DND-41 (cell line): ENCODE results near the gene WDR72.

Source experiments
- ATAC-seq: fragments of 200-7000 bp; cut with Tn5 transposase; 3 replicates; pipeline ENCODE4 v1.9.1; 2021; ENCODE audit warnings: low read depth; ENCODE audit not compliant: insufficient read depth
- DNase-seq: peaks from one replicate; pipeline ENCODE4 v3.0.0-alpha.2; 2020
- H2AFZ ChIP-seq: 2 replicates; pipeline ENCODE4 v1.6.0; 2012; ENCODE audit warnings: low read depth, low read length
- H3K27ac ChIP-seq: 2 replicates; pipeline ENCODE4 v1.5.1; 2012; ENCODE audit warnings: low read length, inconsistent platforms
- H3K27me3 ChIP-seq: fragments of 200-600 bp; sonication (generic); 2 replicates; pipeline ENCODE4 v1.6.0; 2012; ENCODE audit warnings: low read length, mild to moderate bottlenecking, inconsistent platforms; ENCODE audit not compliant: insufficient read depth, poor library complexity
- H3K36me3 ChIP-seq: 2 replicates; pipeline ENCODE4 v1.5.1; 2012; ENCODE audit warnings: low read length, inconsistent platforms; ENCODE audit not compliant: insufficient read depth
- H3K4me1 ChIP-seq: 2 replicates; pipeline ENCODE4 v1.5.1; 2012; ENCODE audit warnings: mild to moderate bottlenecking, low read length; ENCODE audit not compliant: insufficient read depth
- H3K4me2 ChIP-seq: 2 replicates; pipeline ENCODE4 v1.6.0; 2012; ENCODE audit warnings: mild to moderate bottlenecking, moderate library complexity, low read length, inconsistent platforms; ENCODE audit not compliant: insufficient read depth
- H3K4me3 ChIP-seq, 2 experiments: fragments of 200-600 bp in 1 of 2; shearing (Covaris generic) in 1 of 2; 2 replicates each; pipeline ENCODE4 v1.5.1; 2012 to 2016; ENCODE audit warnings: inconsistent platforms in 2 of 2, low read length in 2 of 2, mild to moderate bottlenecking in 2 of 2, low read depth in 1 of 2, moderate library complexity in 1 of 2
- H3K79me2 ChIP-seq: 2 replicates; pipeline ENCODE4 v1.6.0; 2012; ENCODE audit warnings: low read length, inconsistent platforms; ENCODE audit not compliant: insufficient read depth
- H3K9ac ChIP-seq: 2 replicates; pipeline ENCODE4 v1.6.0; 2012; ENCODE audit warnings: low read depth, mild to moderate bottlenecking, inconsistent platforms, low read length, moderate library complexity
- H3K9me3 ChIP-seq: 2 replicates; pipeline ENCODE4 v1.5.1; 2012; ENCODE audit warnings: low read length, moderate library complexity, mild to moderate bottlenecking, inconsistent platforms; ENCODE audit not compliant: insufficient read depth, severe bottlenecking
- H4K20me1 ChIP-seq: 2 replicates; pipeline ENCODE4 v1.6.0; 2012; ENCODE audit warnings: low read length; ENCODE audit not compliant: insufficient read depth
- EZH2 ChIP-seq: IDR thresholded peaks from 3 replicates; pipeline ENCODE4 v1.6.1; 2012; ENCODE audit warnings: borderline replicate concordance, low read depth, mild to moderate bottlenecking, moderate library complexity, low read length, inconsistent platforms; ENCODE audit not compliant: severe bottlenecking
- TF ChIP-seq, protein P1 (sequence below): IDR thresholded peaks from 2 replicates; pipeline ENCODE4 v1.5.1; 2012; ENCODE audit warnings: borderline replicate concordance, low read length, moderate library complexity, mild to moderate bottlenecking; ENCODE audit not compliant: poor library complexity, severe bottlenecking; ENCODE audit errors: extremely low read depth

The WDR72 gene

DNA sequence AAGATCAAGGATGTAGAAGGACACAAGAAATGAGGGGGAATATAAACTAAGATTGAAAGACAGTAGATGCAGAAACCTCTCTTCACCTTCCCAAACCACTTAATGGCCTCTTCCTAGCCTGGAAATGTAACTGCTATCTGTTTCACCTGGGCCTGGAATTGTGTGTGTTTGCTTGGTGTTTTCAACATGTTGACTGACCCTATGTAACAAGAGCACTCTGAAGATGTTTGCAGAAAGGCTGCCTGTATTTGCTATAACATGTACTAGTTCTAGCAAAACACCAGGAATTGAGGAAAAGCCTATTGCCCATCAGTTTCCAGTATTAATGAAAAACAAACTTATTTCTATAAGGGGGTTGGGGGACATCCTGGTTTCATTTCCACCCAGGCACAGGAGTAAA is 248.3 kb downstream of the WDR72 start:
- no peaks in the 10 kb centered on the region for H3K9me3 ChIP-seq
- H2AFZ ChIP-seq, result no peak overlapping the region
- no peak overlapping the region for H3K27ac ChIP-seq
- no peak for ATAC-seq
- TF ChIP-seq EZH2, result no peak
- TF ChIP-seq, protein P1, sequence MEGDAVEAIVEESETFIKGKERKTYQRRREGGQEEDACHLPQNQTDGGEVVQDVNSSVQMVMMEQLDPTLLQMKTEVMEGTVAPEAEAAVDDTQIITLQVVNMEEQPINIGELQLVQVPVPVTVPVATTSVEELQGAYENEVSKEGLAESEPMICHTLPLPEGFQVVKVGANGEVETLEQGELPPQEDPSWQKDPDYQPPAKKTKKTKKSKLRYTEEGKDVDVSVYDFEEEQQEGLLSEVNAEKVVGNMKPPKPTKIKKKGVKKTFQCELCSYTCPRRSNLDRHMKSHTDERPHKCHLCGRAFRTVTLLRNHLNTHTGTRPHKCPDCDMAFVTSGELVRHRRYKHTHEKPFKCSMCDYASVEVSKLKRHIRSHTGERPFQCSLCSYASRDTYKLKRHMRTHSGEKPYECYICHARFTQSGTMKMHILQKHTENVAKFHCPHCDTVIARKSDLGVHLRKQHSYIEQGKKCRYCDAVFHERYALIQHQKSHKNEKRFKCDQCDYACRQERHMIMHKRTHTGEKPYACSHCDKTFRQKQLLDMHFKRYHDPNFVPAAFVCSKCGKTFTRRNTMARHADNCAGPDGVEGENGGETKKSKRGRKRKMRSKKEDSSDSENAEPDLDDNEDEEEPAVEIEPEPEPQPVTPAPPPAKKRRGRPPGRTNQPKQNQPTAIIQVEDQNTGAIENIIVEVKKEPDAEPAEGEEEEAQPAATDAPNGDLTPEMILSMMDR, result no peak
- no peaks in the 10 kb centered on the region for H3K4me1 ChIP-seq
- H3K4me3 ChIP-seq, result no peak overlapping the region
- no peak for DNase-seq
- H4K20me1 ChIP-seq, result no peaks in the 10 kb centered on the region
- no peak overlapping the region for H3K9ac ChIP-seq
- no peaks in the 10 kb centered on the region for H3K27me3 ChIP-seq
- no peak overlapping the region for H3K4me2 ChIP-seq
- no peaks in the 10 kb centered on the region for H3K36me3 ChIP-seq
- no peaks in the 10 kb centered on the region for H3K79me2 ChIP-seq

DNA sequence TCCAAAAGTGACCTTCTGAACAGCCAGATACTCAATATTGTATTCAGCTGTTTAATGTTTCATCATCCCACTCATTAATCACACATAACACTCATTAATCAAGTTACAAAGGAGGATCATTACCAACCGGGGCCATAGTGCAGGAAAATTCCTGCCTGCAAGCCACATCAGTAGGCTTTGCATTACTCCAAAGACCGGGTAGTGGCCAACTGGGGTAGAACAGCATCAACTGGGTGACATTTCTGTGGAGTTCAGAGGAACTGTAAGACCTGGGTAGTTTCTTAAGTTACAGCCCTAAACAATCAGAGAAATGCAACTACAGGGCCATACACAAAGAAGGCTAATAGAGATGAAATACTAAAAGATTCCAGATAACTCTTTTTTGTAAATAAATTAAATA is 253.1 kb downstream of the WDR72 start:
- H3K79me2 ChIP-seq, result no peaks in the 10 kb centered on the region
- TF ChIP-seq, protein P1, result no peak
- TF ChIP-seq EZH2, result no peak
- H3K4me1 ChIP-seq, result no peaks in the 10 kb centered on the region
- H3K4me3 ChIP-seq, result no peak overlapping the region
- H3K9me3 ChIP-seq, result no peaks in the 10 kb centered on the region
- ATAC-seq (no peak), DNase-seq (no peak)
- H4K20me1 ChIP-seq, result no peaks in the 10 kb centered on the region
- no peaks in the 10 kb centered on the region for H3K27me3 ChIP-seq
- no peaks in the 10 kb centered on the region for H3K36me3 ChIP-seq
- H3K9ac ChIP-seq, result no peak overlapping the region
- H2AFZ ChIP-seq, result no peak overlapping the region
- no peak overlapping the region for H3K4me2 ChIP-seq
- H3K27ac ChIP-seq, result no peak overlapping the region

DNA sequence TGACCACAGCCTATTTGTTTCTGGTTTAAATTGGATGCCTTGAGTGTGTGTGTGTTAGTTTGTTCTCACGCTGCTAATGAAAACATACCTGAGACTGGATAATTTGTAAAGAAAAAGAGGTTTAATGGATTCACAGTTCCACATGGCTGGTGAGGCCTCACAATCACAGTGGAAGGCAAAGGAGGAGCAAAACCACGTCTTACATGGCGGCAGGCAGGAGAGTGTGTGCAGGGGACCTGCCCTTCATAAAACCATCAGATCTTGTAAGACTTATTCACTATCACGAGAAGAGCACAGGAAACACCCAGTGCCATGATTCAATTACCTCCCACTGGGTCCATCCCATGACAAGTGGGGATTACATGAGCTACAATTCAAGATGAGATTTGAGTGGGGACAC is 260.5 kb downstream of the WDR72 start:
- no peak overlapping the region for H3K9ac ChIP-seq
- ATAC-seq (no peak), DNase-seq (no peak)
- H3K4me2 ChIP-seq, result no peak overlapping the region
- H3K36me3 ChIP-seq, result no peaks in the 10 kb centered on the region
- H3K27me3 ChIP-seq, result no peaks in the 10 kb centered on the region
- H3K9me3 ChIP-seq, result no peaks in the 10 kb centered on the region
- H3K4me3 ChIP-seq, result no peak overlapping the region
- no peaks in the 10 kb centered on the region for H3K4me1 ChIP-seq
- no peak overlapping the region for H2AFZ ChIP-seq
- no peak for TF ChIP-seq EZH2
- TF ChIP-seq, protein P1, result no peak
- H4K20me1 ChIP-seq, result no peaks in the 10 kb centered on the region
- no peak overlapping the region for H3K27ac ChIP-seq
- no peaks in the 10 kb centered on the region for H3K79me2 ChIP-seq

DNA sequence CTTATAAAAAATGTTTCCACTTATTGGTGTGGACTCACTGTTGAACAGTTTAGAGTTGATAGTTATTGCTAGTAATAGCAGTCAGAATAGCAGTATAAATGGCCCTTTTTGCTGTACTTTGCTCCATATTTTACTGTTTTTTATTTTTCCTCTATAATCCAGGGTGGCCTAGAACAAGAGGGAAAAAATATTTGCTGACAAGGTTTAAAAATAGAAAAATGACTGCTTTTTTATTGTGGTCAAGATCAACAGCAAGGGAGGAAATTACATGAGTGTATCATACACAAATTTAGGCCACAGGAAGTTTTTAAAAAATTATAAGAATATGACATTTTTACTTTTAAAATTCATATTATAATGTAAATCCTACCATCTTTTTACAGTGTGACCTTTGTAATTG is 269.1 kb downstream of the WDR72 start:
- no peaks in the 10 kb centered on the region for H3K9me3 ChIP-seq
- H3K79me2 ChIP-seq, result no peaks in the 10 kb centered on the region
- H3K27ac ChIP-seq, result no peak overlapping the region
- H2AFZ ChIP-seq, result no peak overlapping the region
- no peak overlapping the region for H3K4me3 ChIP-seq
- no peaks in the 10 kb centered on the region for H3K4me1 ChIP-seq
- no peaks in the 10 kb centered on the region for H4K20me1 ChIP-seq
- peaks cover 2% of the 10 kb centered on the region for H3K27me3 ChIP-seq
- TF ChIP-seq, protein P1, result no peak
- TF ChIP-seq EZH2, result no peak
- DNase-seq (no peak), ATAC-seq (no peak)
- H3K4me2 ChIP-seq, result no peak overlapping the region
- no peak overlapping the region for H3K9ac ChIP-seq
- H3K36me3 ChIP-seq, result no peaks in the 10 kb centered on the region
